H9 (cell line): Measurements from ENCODE around the gene SETD5. TPM values are rescaled to one million over a fixed set of nuclear protein-coding genes. Genes with fewer than 3 reads are reported as not detected.

ENCODE experiments used
- DNase-seq: peaks from one replicate; pipeline ENCODE4 v3.0.0-alpha.2; 2017
- H2AFZ ChIP-seq: one replicate; pipeline ENCODE4 v1.6.1; 2013; ENCODE audit warnings: mild to moderate bottlenecking, low read length, control low read depth, moderate library complexity
- H2AK5ac ChIP-seq: 2 replicates; pipeline ENCODE4 v1.6.1; 2013; ENCODE audit warnings: low read length, control low read depth, mixed read lengths; ENCODE audit not compliant: insufficient read length
- H2BK120ac ChIP-seq: one replicate; pipeline ENCODE4 v1.6.1; 2013; ENCODE audit warnings: low read depth, mild to moderate bottlenecking, low read length, control low read depth, inconsistent platforms; ENCODE audit not compliant: poor library complexity, severe bottlenecking
- H2BK12ac ChIP-seq: 2 replicates; pipeline ENCODE4 v1.6.1; 2013; ENCODE audit warnings: low read length, control low read depth, mixed read lengths, low read depth; ENCODE audit not compliant: insufficient read length
- H2BK15ac ChIP-seq: 2 replicates; pipeline ENCODE4 v1.6.1; 2013; ENCODE audit warnings: low read depth, low read length, control low read depth
- H2BK20ac ChIP-seq: one replicate; pipeline ENCODE4 v1.6.1; 2013; ENCODE audit warnings: low read depth, mild to moderate bottlenecking, low read length, control low read depth, inconsistent platforms; ENCODE audit not compliant: poor library complexity, severe bottlenecking
- H2BK5ac ChIP-seq: 2 replicates; pipeline ENCODE4 v1.6.1; 2013; ENCODE audit warnings: low read length, control low read depth, mixed read lengths; ENCODE audit not compliant: insufficient read length
- H3K14ac ChIP-seq: 2 replicates; pipeline ENCODE4 v1.6.1; 2013; ENCODE audit warnings: low read length, control low read depth; ENCODE audit not compliant: insufficient read depth
- H3K18ac ChIP-seq: 2 replicates; pipeline ENCODE4 v1.6.1; 2013; ENCODE audit warnings: low read depth, mild to moderate bottlenecking, mixed read lengths, low read length, control low read depth; ENCODE audit not compliant: insufficient read length
- H3K23ac ChIP-seq: 2 replicates; pipeline ENCODE4 v1.6.1; 2013; ENCODE audit warnings: low read length, control low read depth, mixed read lengths, low read depth; ENCODE audit not compliant: insufficient read length
- H3K23me2 ChIP-seq: 2 replicates; pipeline ENCODE4 v1.6.1; 2013; ENCODE audit warnings: low read depth, mild to moderate bottlenecking, mixed read lengths, low read length, control low read depth; ENCODE audit not compliant: insufficient read length, poor library complexity, severe bottlenecking
- H3K27ac ChIP-seq: 2 replicates; pipeline ENCODE4 v1.5.1; 2013; ENCODE audit warnings: low read length, control low read depth, mixed read lengths, low read depth; ENCODE audit not compliant: insufficient read length
- H3K27me3 ChIP-seq: 2 replicates; pipeline ENCODE4 v1.6.1; 2013; ENCODE audit warnings: low read length, control low read depth, inconsistent platforms; ENCODE audit not compliant: insufficient read depth
- H3K4ac ChIP-seq: 2 replicates; pipeline ENCODE4 v1.6.1; 2013; ENCODE audit warnings: low read depth, mild to moderate bottlenecking, control low read depth, inconsistent platforms, low read length, moderate library complexity
- H3K4me1 ChIP-seq: 2 replicates; pipeline ENCODE4 v1.6.1; 2013; ENCODE audit warnings: low read length, control low read depth, inconsistent platforms; ENCODE audit not compliant: insufficient read depth
- H3K4me2 ChIP-seq: 2 replicates; pipeline ENCODE4 v1.6.1; 2013; ENCODE audit warnings: low read length, control low read depth, mixed read lengths; ENCODE audit not compliant: insufficient read length, insufficient read depth
- H3K56ac ChIP-seq: 2 replicates; pipeline ENCODE4 v1.6.1; 2013; ENCODE audit warnings: low read depth, mild to moderate bottlenecking, mixed read lengths, low read length, control low read depth; ENCODE audit not compliant: insufficient read length
- H3K79me1 ChIP-seq: 2 replicates; pipeline ENCODE4 v1.6.1; 2013; ENCODE audit warnings: low read depth, mild to moderate bottlenecking, moderate library complexity, low read length, control low read depth, inconsistent platforms; ENCODE audit not compliant: insufficient read depth, poor library complexity, severe bottlenecking
- H3K79me2 ChIP-seq: 2 replicates; pipeline ENCODE4 v1.6.1; 2013; ENCODE audit warnings: low read length, control low read depth, inconsistent platforms; ENCODE audit not compliant: insufficient read depth
- H3K9ac ChIP-seq: 2 replicates; pipeline ENCODE4 v1.6.1; 2013; ENCODE audit warnings: low read length, control low read depth, mixed read lengths; ENCODE audit not compliant: insufficient read length; ENCODE audit errors: extremely low read depth
- H3K9me3 ChIP-seq: one replicate; pipeline ENCODE4 v1.6.1; 2013; ENCODE audit warnings: low read depth, low read length, inconsistent platforms; ENCODE audit not compliant: control insufficient read depth
- H3T11ph ChIP-seq: one replicate; pipeline ENCODE4 v1.6.1; 2013; ENCODE audit warnings: mild to moderate bottlenecking, low read length, control low read depth, inconsistent platforms
- H4K20me1 ChIP-seq: one replicate; pipeline ENCODE4 v1.6.1; 2013; ENCODE audit not compliant: control insufficient read depth, insufficient read length, insufficient read depth
- H4K5ac ChIP-seq: 2 replicates; pipeline ENCODE4 v1.6.1; 2013; ENCODE audit warnings: low read depth, mild to moderate bottlenecking, mixed read lengths, low read length, control low read depth; ENCODE audit not compliant: insufficient read length
- H4K8ac ChIP-seq: replicated peaks from 2 replicates; pipeline ENCODE4 v1.6.1; 2013; ENCODE audit warnings: low read length, control low read depth, mixed read lengths, low read depth; ENCODE audit not compliant: insufficient read length
- H4K91ac ChIP-seq: 2 replicates; pipeline ENCODE4 v1.6.1; 2013; ENCODE audit warnings: low read depth, mild to moderate bottlenecking, moderate library complexity, mixed read lengths, low read length, control low read depth; ENCODE audit not compliant: insufficient read length
- H3K27ac Mint-ChIP-seq, 3 experiments: 2 replicates in 2 of 3; 3 replicates in 1 of 3; pipeline ENCODE4 v1.8.0; 2020 to 2021; ENCODE audit warnings: mixed read lengths in 3 of 3, mild to moderate bottlenecking in 1 of 3, moderate library complexity in 1 of 3
- H3K27me3 Mint-ChIP-seq: 2 replicates; pipeline ENCODE4 v1.8.0; 2021; ENCODE audit warnings: low read depth, mild to moderate bottlenecking, moderate library complexity, mixed read lengths
- H3K36me3 Mint-ChIP-seq, 3 experiments: 2 replicates in 2 of 3; 3 replicates in 1 of 3; pipeline ENCODE4 v1.8.0; 2020 to 2021; ENCODE audit warnings: low read depth in 3 of 3, mixed read lengths in 3 of 3; ENCODE audit not compliant: insufficient read depth in 1 of 3
- H3K4me1 Mint-ChIP-seq, 2 experiments: 2 replicates each; pipeline ENCODE4 v1.8.0; 2020; ENCODE audit warnings: mixed read lengths in 2 of 2
- H3K4me3 Mint-ChIP-seq, 2 experiments: 2 replicates in 1 of 2; 3 replicates in 1 of 2; pipeline ENCODE4 v1.8.0; 2020 to 2021; ENCODE audit warnings: mild to moderate bottlenecking in 2 of 2, mixed read lengths in 2 of 2, moderate library complexity in 1 of 2
- H3K9me3 Mint-ChIP-seq, 2 experiments: 2 replicates in 1 of 2; 3 replicates in 1 of 2; pipeline ENCODE4 v1.8.0; 2020; ENCODE audit warnings: mild to moderate bottlenecking in 2 of 2, mixed read lengths in 2 of 2, moderate library complexity in 1 of 2
- WGBS: extraction: QIAGEN DNeasy Blood & Tissue Kit; methylation state at CpG from one replicate; pipeline ENCODE4 v1.1.7; 2013; ENCODE audit warnings: missing lambda C conversion rate, low lambda C conversion rate, mixed read lengths; ENCODE audit not compliant: insufficient read length; ENCODE audit errors: extremely low coverage; 5-methylcytosine and 5-hydroxymethylcytosine counted together
- total RNA-seq: library from RNA; stranded (reverse); gene quantifications from 2 replicates; pipeline ENCODE4 v1.2.1, GENCODE V29; 2021
- TF ChIP-seq, protein P1 (sequence below): fragments of 200-600 bp; sonication (generic); conservative IDR thresholded peaks from 3 replicates; pipeline ENCODE4 v1.8.0; 2021; ENCODE audit warnings: antibody characterized with exemption, mild to moderate bottlenecking

SETD5 gene
- total RNA-seq, 1 experiment from 2014 or later = 207 TPM

DNA sequence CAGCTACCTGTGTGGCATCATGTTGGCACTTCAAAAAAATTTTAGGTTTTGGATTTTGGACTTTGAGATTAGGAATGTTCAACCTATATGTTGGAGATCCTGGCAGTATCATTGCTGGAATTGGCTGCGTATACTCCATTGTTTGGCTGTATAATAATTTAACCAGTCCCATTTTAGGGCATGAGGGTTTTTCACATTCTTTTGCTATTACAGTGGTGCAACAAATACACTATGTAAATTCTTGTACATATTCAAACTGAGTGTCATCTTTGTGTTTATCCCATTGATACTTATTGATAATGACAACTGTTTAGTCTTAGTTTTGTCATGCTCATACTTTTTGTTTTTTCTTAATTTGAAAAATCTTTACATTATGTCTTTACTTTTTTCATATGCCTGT is 27.9 kb upstream of the SETD5 start:
- no peaks in the 10 kb centered on the region for H3K79me2 ChIP-seq
- no peak overlapping the region for H2BK12ac ChIP-seq
- Mint-ChIP-seq H3K9me3 (no peaks in the 10 kb centered on the region), H3K27ac (no peak overlapping the region), H3K4me3 (no peak overlapping the region), H3K4me1 (no peaks in the 10 kb centered on the region), H3K36me3 (peaks cover 35 to 87% (median 80%) of the 10 kb centered on the region in 3 experiments; a peak in 6 of 7 replicates), H3K27me3 (no peaks in the 10 kb centered on the region)
- H2BK5ac ChIP-seq = no peak overlapping the region
- no peaks in the 10 kb centered on the region for H3K27me3 ChIP-seq
- H3K79me1 ChIP-seq = no peaks in the 10 kb centered on the region
- H2AFZ ChIP-seq = no peak overlapping the region
- no peak overlapping the region for H2AK5ac ChIP-seq
- no peak overlapping the region for H3K4me2 ChIP-seq
- H2BK20ac ChIP-seq = no peak overlapping the region
- H3K27ac ChIP-seq = no peak overlapping the region
- TF ChIP-seq, protein P1, sequence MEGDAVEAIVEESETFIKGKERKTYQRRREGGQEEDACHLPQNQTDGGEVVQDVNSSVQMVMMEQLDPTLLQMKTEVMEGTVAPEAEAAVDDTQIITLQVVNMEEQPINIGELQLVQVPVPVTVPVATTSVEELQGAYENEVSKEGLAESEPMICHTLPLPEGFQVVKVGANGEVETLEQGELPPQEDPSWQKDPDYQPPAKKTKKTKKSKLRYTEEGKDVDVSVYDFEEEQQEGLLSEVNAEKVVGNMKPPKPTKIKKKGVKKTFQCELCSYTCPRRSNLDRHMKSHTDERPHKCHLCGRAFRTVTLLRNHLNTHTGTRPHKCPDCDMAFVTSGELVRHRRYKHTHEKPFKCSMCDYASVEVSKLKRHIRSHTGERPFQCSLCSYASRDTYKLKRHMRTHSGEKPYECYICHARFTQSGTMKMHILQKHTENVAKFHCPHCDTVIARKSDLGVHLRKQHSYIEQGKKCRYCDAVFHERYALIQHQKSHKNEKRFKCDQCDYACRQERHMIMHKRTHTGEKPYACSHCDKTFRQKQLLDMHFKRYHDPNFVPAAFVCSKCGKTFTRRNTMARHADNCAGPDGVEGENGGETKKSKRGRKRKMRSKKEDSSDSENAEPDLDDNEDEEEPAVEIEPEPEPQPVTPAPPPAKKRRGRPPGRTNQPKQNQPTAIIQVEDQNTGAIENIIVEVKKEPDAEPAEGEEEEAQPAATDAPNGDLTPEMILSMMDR = no peak
- H3K9ac ChIP-seq = no peak overlapping the region
- no peaks in the 10 kb centered on the region for H4K20me1 ChIP-seq
- no peak overlapping the region for H3K56ac ChIP-seq
- no peak overlapping the region for H3K14ac ChIP-seq
- no peaks in the 10 kb centered on the region for H3K9me3 ChIP-seq
- H3K18ac ChIP-seq = no peak overlapping the region
- H3K23ac ChIP-seq = no peak overlapping the region
- no peak overlapping the region for H4K91ac ChIP-seq
- no peaks in the 10 kb centered on the region for H3K23me2 ChIP-seq
- H2BK120ac ChIP-seq = no peak overlapping the region
- no peak for DNase-seq
- no peak overlapping the region for H3K4ac ChIP-seq
- H4K8ac ChIP-seq = no peak overlapping the region
- no CpG with 5 or more reads among the region's 1 CpG for WGBS
- H3K4me1 ChIP-seq = no peaks in the 10 kb centered on the region
- H3T11ph ChIP-seq = no peak overlapping the region
- no peak overlapping the region for H4K5ac ChIP-seq
- no peak overlapping the region for H2BK15ac ChIP-seq
